HepG2 (cell line): ENCODE results near the gene PGA4. TPM values are rescaled to one million over a fixed set of nuclear protein-coding genes. Genes with fewer than 3 reads are reported as not detected.
A peak's percentile ranks its signal among the peaks of the same experiment; 100 is the strongest.

Experiments
- CBFB ChIP-seq: sonication (generic); formaldehyde crosslinking; IDR thresholded peaks from 2 replicates; pipeline ENCODE4 v1.4.0; 2020; ENCODE audit warnings: missing genetic modification reagents
- CEBPG ChIP-seq: IDR thresholded peaks from 2 replicates; pipeline ENCODE4 v1.6.1; 2016
- FOXA3 ChIP-seq: IDR thresholded peaks from 2 replicates; pipeline ENCODE4 v1.6.1; 2016; ENCODE audit warnings: missing genetic modification reagents, missing compliant biosample characterization
- HOXA3 ChIP-seq: sonication (generic); formaldehyde crosslinking; IDR thresholded peaks from 2 replicates; pipeline ENCODE4 v1.5.0; 2020; ENCODE audit warnings: missing genetic modification reagents
- KDM5A ChIP-seq: fragments of 200-600 bp; sonication (generic); IDR thresholded peaks from 2 replicates; pipeline ENCODE4 v1.7.0; 2018; ENCODE audit warnings: antibody characterized with exemption, mild to moderate bottlenecking, low read length, borderline replicate concordance
- MAF1 ChIP-seq: sonication (generic); formaldehyde crosslinking; IDR thresholded peaks from 2 replicates; pipeline ENCODE4 v1.5.0; 2020; ENCODE audit warnings: missing genetic modification reagents, borderline replicate concordance
- MEIS2 ChIP-seq: sonication (generic); formaldehyde crosslinking; IDR thresholded peaks from 2 replicates; pipeline ENCODE4 v1.9.0; 2021; ENCODE audit warnings: mild to moderate bottlenecking, missing genetic modification reagents
- NCOR1 ChIP-seq: fragments of 200-600 bp; sonication (generic); IDR thresholded peaks from 2 replicates; pipeline ENCODE4 v1.7.0; 2017; ENCODE audit warnings: antibody characterized with exemption, low read length, borderline replicate concordance
- NFYC ChIP-seq: IDR thresholded peaks from 2 replicates; pipeline ENCODE4 v1.6.1; 2016; ENCODE audit warnings: missing genetic modification reagents, missing compliant biosample characterization
- SIX1 ChIP-seq: sonication (generic); formaldehyde crosslinking; IDR thresholded peaks from 2 replicates; pipeline ENCODE4 v1.4.0; 2020; ENCODE audit warnings: missing genetic modification reagents, borderline replicate concordance
- STAT6 ChIP-seq: sonication (generic); formaldehyde crosslinking; IDR thresholded peaks from 2 replicates; pipeline ENCODE4 v1.4.0; 2020; ENCODE audit warnings: missing genetic modification reagents, mild to moderate bottlenecking, borderline replicate concordance
- ZBED4 ChIP-seq: sonication (generic); formaldehyde crosslinking; IDR thresholded peaks from 2 replicates; pipeline ENCODE4 v1.4.0; 2020; ENCODE audit warnings: missing genetic modification reagents, borderline replicate concordance
- ZNF12 ChIP-seq: sonication (generic); formaldehyde crosslinking; IDR thresholded peaks from 2 replicates; pipeline ENCODE4 v1.5.0; 2020; ENCODE audit warnings: missing genetic modification reagents
- ZNF354B ChIP-seq: sonication (generic); formaldehyde crosslinking; IDR thresholded peaks from 2 replicates; pipeline ENCODE4 v1.8.0; 2022; ENCODE audit warnings: mild to moderate bottlenecking, missing genetic modification reagents
- ZNF577 ChIP-seq: sonication (generic); formaldehyde crosslinking; IDR thresholded peaks from 2 replicates; pipeline ENCODE4 v1.4.0; 2020; ENCODE audit warnings: mild to moderate bottlenecking, low read depth, missing genetic modification reagents, borderline replicate concordance
- ZNF777 ChIP-seq: sonication (generic); formaldehyde crosslinking; IDR thresholded peaks from 2 replicates; pipeline ENCODE4 v1.4.0; 2020; ENCODE audit warnings: missing genetic modification reagents
- polyA plus RNA-seq, 8 experiments: library from polyadenylated mRNA; depleted of rRNA in 3 of 8; stranded (reverse) in 7 of 8; unstranded in 1 of 8; fragments of >200 nt; fragmentation: Illumina TruSeq in 4 of 8; extraction: Trizol in 4 of 8; gene quantifications; 2 replicates each; pipeline versions ENCODE4 v1.2.1 to v1.2.3, GENCODE V29; 2011 to 2016; ENCODE audit warnings: low read depth in 4 of 8, missing spikeins in 1 of 8, mixed read lengths in 1 of 8; ENCODE audit not compliant: insufficient read depth in 1 of 8
- total RNA-seq, 5 experiments: library from RNA; depleted of rRNA; stranded (reverse); fragments of >200 nt; fragmentation: Illumina TruSeq; extraction: Trizol; gene quantifications; 2 replicates each; pipeline ENCODE4 v1.2.3, GENCODE V29; 2016; ENCODE audit warnings: low read depth in 1 of 5
- TF ChIP-seq, protein P1 (sequence below): sonication (generic); formaldehyde crosslinking; IDR thresholded peaks from 2 replicates; pipeline ENCODE4 v1.5.0; 2020; ENCODE audit warnings: missing genetic modification reagents
- TF ChIP-seq, protein P2 (sequence below): sonication (generic); formaldehyde crosslinking; IDR thresholded peaks from 2 replicates; pipeline ENCODE4 v1.4.0; 2020; ENCODE audit warnings: missing genetic modification reagents, borderline replicate concordance
- TF ChIP-seq, protein P3 (sequence below): sonication (generic); formaldehyde crosslinking; IDR thresholded peaks from 2 replicates; pipeline ENCODE4 v1.4.0; 2020; ENCODE audit warnings: missing genetic modification reagents

The PGA4 gene
- total and polyA plus RNA-seq, 2 of the 13 experiments (the other 11 are each of a cell fraction or from before 2014, with no cell fraction given): not detected

- TF ChIP-seq ZBED4 (CRISPR knock-in tag) (peak; percentile 37; the same call in 1 of the 2 replicates), MAF1 (CRISPR knock-in tag) (no peak), FOXA3 (CRISPR knock-in tag) (peak; percentile 55), ZNF577 (CRISPR knock-in tag) (no peak), MEIS2 (no peak), NCOR1 (peak; percentile 38; the same call in 1 of the 2 replicates), CEBPG (CRISPR knock-in tag) (peak; percentile 74), CBFB (CRISPR knock-in tag) (no peak), SIX1 (CRISPR knock-in tag) (no peak), KDM5A (no peak), NFYC (no peak), STAT6 (CRISPR knock-in tag) (no peak), ZNF777 (CRISPR knock-in tag) (no peak), HOXA3 (CRISPR knock-in tag) (peak; percentile 59; the same call in 1 of the 2 replicates), ZNF12 (CRISPR knock-in tag) (no peak), ZNF354B (CRISPR knock-in tag) (no peak)
- TF ChIP-seq, protein P1, sequence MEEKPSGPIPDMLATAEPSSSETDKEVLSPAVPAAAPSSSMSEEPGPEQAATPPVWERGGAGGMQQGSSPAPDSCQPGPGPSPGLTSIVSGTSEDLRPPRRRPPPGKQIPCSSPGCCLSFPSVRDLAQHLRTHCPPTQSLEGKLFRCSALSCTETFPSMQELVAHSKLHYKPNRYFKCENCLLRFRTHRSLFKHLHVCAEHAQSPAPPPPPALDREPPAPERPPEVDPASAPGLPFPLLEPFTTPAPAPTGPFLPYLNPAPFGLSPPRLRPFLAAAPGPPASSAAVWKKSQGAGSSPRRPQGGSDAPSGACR (CRISPR knock-in tag): peak; percentile 41; the same call in 1 of the 2 replicates
- TF ChIP-seq, protein P2, sequence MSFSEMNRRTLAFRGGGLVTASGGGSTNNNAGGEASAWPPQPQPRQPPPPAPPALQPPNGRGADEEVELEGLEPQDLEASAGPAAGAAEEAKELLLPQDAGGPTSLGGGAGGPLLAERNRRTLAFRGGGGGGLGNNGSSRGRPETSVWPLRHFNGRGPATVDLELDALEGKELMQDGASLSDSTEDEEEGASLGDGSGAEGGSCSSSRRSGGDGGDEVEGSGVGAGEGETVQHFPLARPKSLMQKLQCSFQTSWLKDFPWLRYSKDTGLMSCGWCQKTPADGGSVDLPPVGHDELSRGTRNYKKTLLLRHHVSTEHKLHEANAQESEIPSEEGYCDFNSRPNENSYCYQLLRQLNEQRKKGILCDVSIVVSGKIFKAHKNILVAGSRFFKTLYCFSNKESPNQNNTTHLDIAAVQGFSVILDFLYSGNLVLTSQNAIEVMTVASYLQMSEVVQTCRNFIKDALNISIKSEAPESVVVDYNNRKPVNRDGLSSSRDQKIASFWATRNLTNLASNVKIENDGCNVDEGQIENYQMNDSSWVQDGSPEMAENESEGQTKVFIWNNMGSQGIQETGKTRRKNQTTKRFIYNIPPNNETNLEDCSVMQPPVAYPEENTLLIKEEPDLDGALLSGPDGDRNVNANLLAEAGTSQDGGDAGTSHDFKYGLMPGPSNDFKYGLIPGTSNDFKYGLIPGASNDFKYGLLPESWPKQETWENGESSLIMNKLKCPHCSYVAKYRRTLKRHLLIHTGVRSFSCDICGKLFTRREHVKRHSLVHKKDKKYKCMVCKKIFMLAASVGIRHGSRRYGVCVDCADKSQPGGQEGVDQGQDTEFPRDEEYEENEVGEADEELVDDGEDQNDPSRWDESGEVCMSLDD (CRISPR knock-in tag): no peak
- TF ChIP-seq, protein P3, sequence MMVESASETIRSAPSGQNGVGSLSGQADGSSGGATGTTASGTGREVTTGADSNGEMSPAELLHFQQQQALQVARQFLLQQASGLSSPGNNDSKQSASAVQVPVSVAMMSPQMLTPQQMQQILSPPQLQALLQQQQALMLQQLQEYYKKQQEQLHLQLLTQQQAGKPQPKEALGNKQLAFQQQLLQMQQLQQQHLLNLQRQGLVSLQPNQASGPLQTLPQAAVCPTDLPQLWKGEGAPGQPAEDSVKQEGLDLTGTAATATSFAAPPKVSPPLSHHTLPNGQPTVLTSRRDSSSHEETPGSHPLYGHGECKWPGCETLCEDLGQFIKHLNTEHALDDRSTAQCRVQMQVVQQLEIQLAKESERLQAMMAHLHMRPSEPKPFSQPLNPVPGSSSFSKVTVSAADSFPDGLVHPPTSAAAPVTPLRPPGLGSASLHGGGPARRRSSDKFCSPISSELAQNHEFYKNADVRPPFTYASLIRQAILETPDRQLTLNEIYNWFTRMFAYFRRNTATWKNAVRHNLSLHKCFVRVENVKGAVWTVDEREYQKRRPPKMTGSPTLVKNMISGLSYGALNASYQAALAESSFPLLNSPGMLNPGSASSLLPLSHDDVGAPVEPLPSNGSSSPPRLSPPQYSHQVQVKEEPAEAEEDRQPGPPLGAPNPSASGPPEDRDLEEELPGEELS (CRISPR knock-in tag): peak; percentile 30; the same call in 1 of the 2 replicates
These were observed 43.2 kb downstream of the PGA4 start (continued) for GRCh38 chr11:61265357-61265756.
